ENCODE results near the gene AFAP1. TPM values are rescaled to one million over a fixed set of nuclear protein-coding genes. Genes with fewer than 3 reads are reported as not detected.
A peak's percentile ranks its signal among the peaks of the same experiment; 100 is the strongest.

AFAP1 gene
- polyA plus RNA-seq, 1 donor = 32.5 TPM

DNA sequence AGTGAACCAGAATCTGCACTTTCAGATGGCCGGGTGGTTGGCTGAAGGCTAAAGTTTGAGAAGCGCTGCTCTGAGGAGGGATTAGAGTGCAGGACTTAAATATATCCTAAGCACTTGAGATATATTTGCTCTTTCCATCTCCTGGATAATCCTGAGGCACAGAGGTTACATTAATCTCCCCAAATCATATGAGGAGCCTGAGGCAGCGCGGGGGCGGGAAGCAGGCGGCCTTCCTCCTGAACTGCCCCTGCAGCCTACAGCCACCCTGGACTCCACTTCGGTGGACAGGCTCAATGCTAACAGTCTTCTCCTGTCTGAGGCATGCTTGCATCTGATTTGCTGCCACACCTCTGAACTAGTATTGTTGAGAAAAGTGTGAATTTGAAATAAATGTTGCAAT is 72.5 kb downstream of the AFAP1 start:
- no peak for DNase-seq (ENCODE audit: low read depth)

DNA sequence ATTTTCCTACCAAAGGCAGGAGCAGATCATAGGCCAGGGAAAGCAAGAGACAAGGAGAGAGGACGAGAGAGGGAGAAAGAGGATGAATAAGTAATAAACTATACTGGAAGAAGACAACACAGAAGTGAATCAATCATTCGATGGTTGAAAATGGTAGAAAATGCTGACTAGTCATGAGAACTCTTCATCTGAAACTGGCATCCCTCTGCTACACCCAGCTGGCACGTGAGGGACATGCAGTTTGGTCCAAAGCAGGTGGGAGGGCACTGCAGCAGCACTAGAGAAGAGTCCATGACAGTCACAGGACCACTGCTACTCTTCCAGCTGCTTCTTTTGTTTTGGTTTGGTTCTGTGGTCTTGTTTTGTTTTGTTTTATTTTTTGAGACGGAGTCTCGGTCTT is 74.1 kb downstream of the AFAP1 start:
- DNase-seq (ENCODE audit: low read depth) = no peak

DNA sequence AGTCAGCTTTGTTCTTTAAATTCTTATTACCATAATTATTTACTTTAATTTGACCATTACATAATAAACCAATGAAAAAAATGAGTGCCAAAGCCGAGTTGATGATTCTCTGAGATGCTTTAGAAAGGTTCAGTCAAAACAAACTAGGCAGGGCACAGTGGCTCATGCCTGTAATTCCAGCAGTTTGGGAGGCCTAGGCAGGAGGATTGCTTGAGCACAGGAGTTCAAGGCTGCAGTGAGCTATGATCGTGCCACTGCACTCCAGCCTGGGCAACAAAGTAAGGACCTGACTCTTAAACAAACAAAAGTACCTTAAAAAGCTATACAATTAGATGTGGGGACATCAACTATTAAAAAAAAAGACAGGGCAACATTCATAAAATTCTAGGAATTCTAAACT is 75.0 kb downstream of the AFAP1 start:
- no peak for DNase-seq (ENCODE audit: low read depth)

DNA sequence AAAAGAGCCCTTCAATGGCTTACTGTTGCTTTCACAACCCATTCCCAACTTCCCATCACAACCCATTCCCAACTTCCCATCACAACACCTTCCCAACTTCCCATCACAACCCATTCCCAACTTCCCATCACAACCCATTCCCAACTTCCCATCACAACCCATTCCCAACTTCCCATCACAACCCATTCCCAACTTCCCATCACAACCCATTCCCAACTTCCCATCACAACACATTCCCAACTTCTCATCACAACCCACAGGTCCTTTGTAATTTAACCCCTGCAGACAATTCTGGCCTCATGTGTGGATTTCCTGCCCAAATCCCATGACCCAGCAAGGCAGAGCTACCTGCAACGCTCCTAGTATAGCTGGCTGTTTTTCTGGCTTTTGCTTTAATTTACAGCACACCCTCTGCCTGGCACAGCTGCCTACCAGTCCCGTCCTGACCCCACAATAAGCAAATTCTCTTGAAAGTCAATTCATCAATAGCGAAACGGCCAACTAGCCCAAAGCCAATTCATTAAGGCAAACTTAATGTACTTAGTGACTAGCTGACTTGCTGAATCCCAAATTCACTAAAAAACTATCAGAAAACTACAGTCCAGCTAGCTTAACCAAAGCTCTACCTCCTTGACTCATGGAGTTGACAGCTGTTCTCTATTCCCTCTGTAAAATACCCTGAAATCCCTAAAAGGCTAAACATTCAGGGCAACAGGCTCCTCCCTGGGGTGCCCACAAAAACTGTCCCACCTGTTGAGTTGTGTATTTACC is 75.6 kb downstream of the AFAP1 start:
- no peak for DNase-seq (ENCODE audit: low read depth)

DNA sequence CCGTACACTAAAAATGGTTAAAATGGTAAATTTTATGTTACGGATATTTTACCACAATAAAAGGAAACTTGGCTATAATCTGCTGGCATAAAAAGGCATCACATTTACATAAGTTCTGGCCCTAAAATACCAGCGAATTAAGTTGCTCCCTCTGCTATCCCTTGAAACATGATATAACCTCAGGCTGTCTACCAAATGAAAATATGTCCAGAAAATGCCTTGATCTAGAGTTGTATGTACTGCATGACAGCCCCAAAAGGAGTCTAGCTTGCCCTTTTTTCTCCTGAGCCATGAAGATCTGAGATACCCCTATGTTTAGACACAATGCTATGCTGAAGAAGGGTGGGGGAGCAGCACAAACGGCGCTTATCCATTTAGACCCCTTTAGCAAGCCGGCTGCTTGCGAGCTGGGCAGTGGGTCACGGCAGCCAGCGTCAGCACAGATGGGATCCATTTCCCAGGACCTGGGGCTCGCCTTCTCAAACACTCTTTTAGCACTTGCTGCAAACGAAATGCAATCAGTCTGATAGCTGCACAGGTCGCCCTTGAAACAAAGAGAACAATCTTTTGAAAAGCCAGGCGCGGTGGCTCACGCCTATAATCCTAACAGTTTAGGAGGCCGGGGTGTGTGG is 77.0 kb downstream of the AFAP1 start:
- DNase-seq (ENCODE audit: low read depth) = no peak

DNA sequence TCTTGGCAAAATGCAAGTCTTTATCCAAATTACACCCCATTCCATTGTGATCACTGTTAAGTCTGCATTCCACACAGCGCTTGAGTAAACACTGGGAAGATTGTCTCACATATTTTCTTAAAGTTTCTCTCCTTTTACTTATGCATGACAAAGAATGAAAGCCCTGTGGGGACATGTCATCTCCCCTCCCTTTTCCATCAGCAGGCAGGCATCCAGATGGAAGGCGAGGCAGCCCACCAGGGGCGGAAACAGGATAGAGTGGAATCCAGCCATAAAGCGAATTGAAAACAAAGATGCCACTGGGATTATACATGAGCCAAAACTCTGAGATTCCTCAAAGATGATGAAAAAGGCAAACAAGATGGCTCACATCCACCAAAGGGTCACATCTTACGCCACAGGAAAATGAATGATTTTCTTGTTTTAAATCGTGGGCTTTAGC is 78.2 kb downstream of the AFAP1 start:
- no peak for DNase-seq (ENCODE audit: low read depth)

DNA sequence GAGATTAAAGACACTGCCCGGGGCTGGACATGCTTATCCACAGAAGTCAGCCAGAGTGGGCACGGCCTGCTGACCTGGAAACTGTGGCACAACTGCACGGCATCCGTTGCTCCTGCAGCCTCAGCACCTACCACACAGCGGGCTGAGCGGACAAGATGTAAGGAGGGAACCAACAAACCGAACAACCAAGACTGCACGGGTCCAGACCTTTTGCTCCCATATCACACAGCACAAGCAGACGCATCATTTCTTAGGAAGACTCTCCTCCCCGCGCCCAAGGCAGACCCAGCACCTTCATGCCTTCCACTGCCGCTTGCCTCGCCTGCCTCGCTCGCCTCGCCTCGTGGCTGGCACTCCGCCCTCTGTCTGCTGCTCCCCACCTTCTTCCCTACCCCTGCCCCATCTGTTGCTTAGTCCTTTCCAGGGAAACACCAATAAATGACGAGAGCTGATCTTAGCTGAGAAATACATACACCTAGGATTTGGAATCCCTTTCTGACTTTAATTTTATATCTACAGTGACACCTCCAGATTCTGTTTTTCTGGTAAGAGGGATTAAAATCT is 79.0 kb downstream of the AFAP1 start:
- no peak for DNase-seq (ENCODE audit: low read depth)

DNA sequence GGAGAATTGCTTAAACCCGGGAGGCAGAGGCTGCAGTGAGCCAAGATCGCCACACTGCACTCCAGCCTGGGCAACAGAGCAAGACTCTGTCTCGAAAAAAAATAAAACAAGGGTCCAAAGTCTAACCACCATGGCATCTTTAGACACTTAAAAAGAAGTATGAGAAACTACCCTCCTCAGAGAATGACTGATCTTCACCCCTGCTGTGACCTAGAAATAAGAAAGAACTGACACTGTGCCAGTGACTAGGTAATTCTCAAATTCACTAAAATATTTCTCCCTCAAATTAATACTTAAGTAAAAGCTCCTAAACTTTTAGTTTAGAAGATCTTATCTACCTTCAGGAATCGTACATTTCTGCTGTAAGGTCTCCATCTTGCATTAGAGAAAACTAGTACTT is 80.3 kb downstream of the AFAP1 start:
- no peak for DNase-seq (ENCODE audit: low read depth)

DNA sequence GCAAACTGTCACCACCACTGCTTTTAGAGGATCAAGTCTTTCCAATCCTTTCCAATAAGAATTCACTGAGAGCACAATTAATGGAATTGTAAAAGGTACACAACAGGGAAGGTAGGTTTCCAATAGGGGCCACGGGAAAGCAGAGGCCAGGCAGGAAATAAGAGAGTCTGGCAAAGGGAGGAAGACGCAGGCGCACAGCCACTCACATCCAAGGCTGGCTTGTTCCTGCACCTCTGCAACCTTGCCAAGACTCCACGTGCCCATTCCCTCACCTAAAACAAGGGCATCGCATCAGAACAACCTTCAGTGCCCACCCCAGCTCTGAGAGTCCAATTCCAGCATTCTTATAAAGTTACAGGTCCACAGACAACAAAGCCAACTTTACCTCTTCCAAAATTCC is 81.2 kb downstream of the AFAP1 start:
- no peak for DNase-seq (ENCODE audit: low read depth)

DNA sequence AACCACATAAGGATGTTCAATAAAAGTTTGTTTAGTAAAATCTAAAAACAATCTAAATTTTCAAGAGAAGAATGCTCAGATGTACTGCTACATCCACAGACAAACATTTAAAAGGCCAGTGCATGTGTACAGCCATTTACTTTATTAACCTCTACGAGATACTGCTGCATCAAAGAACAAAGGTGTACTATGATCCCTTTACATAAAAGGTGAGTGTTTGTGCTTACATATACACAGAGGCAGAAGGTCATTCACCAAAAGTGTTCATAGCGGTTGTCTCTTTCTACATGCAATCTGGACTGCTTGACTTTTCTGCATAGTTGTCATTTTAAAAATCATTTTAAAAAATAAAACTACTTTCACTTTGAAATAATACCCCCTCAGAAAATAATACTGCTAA is 81.7 kb downstream of the AFAP1 start:
- no peak for DNase-seq (ENCODE audit: low read depth)

DNA sequence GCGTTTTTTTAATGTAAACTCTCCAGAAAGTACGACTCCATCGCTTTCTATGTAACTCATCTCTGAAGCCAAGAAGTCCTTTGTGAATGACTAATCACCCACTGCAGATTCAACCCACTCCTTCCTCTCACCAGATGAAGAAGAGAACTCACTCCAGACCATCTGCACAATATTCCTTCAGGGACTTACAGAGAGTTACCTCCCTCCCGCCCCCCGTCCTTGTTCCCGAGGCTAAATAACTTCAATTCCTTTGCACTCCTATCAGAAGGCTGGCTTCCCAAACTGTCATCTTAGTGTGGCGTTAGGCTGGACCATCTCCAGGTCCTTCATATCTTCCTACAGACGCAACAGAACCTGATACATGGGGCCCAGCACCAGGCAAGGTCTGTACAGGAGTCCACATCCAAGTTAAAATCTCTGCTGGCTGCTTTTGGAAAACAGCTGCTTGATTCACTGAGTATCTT is 82.4 kb downstream of the AFAP1 start:
- DNase-seq (ENCODE audit: low read depth) = peak; percentile 60

DNA sequence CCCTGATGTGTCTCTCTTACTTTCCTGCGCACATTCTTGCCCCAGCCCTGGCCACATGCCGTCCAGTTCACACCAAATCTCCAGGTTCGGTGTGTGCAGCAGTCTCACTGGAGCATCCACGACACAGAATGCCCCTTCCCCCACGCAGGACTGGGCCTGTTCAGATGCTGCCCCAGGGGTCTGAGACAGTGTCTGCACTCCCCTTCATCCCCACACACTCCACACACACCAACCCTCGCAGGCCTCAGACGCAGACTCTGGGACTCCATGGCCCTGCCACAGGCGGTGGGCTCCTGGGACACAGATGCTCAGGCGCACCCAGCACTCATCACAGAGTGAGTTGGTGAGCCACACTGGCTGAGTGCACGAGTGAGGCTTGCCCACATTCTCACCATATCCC is 83.9 kb downstream of the AFAP1 start:
- DNase-seq (ENCODE audit: low read depth) = no peak

DNA sequence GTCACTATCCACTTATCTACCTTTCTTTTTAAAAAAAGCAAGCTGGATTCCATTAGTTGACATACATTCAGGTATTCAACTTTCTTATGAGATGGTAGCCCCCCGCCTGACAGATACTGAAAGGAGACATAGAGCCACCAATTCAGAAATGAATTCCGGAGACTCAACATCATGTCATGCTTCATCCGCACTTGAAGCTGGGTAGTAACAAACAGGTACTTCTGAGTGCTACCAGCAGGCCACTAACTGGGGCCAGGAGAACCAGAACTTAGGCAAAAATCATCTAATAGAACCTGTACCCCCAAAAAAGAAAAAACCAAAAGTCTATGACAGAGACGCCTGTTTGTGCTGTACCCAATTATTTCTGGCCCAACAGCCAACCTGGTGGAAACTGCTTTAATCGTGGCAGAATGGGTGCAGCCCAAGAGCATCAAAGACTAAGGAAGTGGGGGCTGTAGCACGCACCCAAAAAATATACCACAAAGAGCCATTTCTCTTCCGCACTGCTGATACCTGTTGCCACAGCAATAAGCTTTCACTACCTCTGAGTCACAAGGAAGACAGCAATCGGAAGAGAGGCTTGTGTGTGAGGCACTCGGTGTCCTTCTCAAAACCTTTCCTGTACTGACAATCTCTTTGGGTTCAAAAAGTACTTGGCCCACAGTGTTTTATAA is 84.8 kb downstream of the AFAP1 start:
- no peak for DNase-seq (ENCODE audit: low read depth)

DNA sequence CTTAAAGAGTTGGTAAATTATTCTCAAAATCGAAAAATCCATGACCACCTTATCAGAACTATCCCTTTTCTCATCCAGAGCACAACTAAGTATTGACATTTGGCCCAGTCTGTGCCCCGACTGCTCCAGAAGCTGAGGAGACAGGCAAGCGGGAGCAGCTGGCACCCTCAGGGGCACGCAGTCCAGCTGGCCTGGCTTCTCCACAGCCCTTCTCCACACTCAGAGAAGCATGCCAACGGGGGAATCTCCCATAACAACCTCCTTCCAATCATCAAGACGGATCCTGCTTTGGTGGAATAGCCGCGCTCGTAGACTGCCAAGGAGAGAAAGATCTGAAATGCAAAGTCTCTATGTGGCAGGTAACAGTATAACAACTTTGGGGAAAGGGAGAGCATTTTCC is 85.4 kb downstream of the AFAP1 start:
- DNase-seq (ENCODE audit: low read depth) = no peak

DNA sequence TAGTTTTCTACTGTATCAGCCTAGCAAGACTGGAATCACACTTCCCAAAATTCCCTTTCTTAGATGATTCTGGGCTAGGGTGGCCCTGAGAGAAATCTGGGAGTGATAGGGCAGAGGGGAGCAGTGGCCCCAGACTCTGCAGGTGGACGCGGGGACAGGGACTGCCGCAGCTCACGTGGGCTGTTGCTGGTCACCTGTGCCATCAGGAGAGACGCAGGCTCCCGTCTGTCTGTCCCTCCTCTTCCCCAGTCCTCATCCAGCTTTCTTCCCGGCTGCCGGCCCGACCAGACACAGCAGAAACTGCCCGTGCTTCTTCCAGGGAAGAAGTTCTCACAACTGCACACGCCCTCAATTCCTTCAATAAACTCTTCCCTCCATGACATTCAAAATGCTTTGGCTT is 86.4 kb downstream of the AFAP1 start:
- DNase-seq (ENCODE audit: low read depth) = no peak

DNA sequence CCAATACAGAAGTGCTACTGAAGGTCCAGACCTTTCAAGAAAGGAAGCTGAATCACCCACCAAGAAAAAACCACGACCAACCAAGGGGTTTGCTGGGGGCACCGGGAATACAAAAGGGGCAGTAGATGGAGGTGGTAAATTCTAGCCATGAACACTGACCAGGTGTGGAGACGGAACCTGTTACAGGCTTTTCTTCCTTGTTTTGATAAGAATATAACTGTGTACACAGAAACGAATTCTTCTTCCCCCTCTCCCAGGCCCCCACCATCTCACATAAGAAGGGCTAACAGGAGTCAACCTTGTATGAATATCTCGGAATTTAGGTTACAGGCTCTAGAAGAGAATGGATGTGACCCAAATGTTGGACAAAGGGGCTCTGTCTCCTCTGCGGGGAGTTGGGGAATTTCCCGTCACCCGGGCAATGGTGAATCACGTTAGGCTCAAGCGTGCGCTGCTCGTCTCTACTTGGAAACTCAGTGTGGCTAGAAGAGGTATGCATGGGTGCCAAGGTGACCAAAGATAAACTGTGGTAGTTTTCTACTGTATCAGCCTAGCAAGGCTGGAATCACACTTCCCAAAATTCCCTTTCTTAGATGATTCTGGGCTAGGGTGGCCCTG is 87.0 kb downstream of the AFAP1 start:
- no peak for DNase-seq (ENCODE audit: low read depth)

DNA sequence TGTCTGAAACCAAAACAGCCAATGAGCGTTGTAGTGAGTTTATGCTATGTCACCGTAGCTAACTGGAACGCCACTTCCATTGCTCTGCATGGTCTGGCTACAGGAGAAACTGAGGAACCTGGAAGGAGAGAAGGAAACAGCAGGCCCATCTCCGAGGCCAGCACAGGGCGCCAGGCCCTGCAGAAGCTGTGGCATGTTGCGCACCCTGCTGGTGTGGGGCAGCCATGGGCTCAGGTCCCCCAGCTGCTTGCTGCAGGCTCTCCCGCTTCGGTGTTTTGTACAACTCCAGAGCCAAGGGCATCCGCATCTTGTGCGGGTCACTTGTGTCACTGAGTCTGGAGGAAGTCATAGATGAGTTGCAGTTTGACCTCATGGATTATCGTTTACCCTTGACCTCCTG is 89.2 kb downstream of the AFAP1 start:
- DNase-seq (ENCODE audit: low read depth) = no peak

DNA sequence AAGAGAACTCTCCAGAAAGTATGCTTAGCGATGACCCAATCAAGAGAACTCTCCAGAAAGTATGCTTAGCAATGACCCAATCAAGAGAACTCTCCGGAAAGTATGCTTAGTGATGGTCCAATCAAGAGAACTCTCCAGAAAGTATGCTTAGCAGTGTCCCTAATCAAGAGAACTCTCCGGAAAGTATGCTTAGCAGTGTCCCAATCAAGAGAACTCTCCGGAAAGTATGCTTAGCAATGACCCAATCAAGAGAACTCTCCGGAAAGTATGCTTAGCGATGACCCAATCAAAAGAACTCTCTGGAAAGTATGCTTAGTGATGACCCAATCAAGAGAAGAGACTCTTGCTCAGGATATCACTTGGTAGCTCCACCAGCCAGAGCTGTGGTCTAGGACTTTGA is 92.5 kb downstream of the AFAP1 start:
- no peak for DNase-seq (ENCODE audit: low read depth)

DNA sequence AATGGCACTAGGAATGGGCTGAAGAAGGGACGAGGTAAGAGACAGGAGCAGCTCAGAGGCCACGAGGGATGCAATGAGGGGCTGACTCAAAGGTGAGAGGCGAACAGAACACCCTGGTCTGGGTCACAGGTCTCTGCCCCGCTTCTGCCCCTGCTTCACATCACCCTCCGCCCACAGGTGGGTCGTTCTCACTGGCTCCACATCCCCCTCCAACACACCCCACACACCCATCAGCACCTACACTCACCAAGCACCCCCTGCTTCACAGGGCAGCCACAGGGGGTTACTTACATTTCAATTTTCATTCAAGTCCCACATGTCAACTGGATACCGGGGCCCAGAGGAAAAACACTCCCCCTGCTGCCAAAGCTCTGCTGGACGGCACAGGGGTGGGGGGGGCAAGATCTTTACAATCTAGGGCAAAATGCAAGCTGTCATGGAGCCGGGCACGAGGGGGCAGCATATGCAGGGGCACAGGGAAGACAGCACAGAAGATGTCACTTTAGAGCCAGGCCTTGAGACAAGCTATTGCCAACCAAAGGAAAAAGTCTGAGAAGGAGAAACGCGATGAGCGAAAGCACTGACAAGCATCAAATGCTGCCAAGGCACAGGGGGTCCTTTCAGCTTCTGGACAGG is 94.0 kb downstream of the AFAP1 start:
- no peak for DNase-seq (ENCODE audit: low read depth)

DNA sequence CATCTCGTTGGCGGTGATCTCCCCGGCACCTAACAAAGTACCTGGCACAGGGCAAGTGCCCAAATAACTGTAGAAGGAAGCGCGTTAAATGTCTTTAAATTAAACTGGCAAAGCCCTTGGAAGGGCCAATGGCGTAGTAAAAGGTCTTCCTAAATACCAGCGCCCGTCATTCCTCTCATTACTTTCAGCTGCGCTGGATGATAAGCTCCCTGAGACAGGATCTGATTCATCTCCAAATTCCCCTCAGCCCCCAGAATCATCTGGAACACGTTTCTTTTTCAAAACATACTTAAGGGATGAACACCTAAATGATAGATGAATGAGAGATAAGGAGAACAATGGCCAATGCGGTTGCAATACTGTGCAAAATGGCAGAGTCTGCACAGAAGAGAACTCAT is 95.1 kb downstream of the AFAP1 start:
- DNase-seq (ENCODE audit: low read depth) = no peak

DNA sequence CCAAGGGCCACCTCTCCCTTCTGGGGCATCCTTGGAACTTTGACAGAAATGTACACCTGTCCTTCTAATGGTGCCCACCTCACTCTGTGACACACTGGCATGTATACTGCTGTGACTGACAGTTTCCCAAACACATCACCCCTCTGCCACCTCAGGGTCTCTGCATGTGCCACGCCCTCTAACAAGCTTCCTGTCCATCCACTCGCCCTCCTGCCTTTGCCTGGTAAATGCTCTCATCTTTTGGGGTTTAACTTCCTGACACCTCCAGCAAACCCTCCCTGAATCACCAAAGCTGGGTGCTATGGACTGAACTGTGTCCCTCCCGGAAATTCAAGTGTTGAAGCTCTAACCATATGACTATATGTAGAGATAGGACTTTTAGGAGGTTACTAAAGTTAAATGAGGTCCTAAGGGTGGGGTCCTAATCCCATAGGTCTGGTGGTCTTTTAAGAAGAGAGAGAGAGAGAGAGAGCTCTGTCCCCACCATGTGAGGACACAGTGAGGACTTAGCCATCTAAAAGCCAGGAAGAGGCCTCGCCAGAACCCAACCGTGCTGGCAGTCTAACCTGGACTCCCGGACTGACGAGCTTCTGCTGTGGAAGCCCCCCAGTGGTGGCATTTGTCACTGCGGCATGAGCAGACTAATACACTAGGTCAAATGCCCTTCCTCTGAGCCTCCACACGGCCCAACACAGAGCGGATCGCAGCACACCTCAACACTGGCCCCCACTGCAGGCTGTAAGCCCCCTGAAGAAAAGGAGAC is 95.6 kb downstream of the AFAP1 start:
- no peak for DNase-seq (ENCODE audit: low read depth)

All from forelimb muscle (tissue), 1 donor.